HK-2 (cell line): Measurements from ENCODE around the gene ELOVL1.
A peak's percentile ranks its signal among the peaks of the same experiment; 100 is the strongest.

Experiments
- DNase-seq: peaks from one replicate; pipeline ENCODE4 v3.0.0-alpha.2; 2018; ENCODE audit not compliant: unreplicated experiment

ELOVL1 gene

GRCh38 chr1:43354936-43355335, 12.9 kb downstream of the ELOVL1 start:
- no peak for DNase-seq

DNA sequence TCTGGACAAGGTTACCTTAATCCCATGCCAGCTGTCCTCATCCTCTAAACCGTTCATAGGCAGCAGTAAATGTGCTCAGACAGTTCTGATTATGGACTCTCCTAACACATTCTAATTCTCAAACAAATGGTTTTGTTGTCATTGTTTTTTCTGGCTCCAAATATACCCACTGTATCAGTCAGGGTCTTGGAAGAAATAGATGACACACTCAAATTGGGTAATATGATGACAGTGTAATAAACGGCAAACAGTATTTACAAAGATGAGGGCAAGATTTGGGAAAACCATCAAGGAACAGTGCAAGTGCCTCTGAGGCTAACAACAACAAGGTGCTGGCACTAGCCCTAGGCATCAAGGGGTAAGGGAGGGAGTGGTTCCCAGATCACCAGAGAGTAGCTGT, 13.3 kb downstream of the ELOVL1 start:
- DNase-seq, result no peak

GRCh38 chr1:43352881-43353280, 14.9 kb downstream of the ELOVL1 start:
- DNase-seq, result no peak

DNA sequence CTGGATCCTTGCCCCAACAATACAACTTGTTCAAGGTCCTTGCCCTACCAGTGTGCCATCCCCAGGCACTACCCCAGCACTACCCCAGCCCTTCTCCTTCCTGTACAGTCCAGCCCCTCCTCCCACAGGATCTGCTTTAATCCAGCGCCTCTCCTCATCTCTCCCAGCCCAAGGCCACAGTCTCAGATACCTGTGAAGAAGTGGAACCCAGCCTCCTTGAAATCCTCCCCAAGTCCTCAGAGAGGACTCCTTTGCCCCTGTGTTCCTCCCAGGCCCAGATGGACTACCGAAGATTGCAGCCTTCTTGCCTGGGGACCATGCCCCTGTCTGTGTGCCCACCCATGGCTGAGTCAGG, 15.5 kb downstream of the ELOVL1 start:
- DNase-seq, result no peak

GRCh38 chr1:43351421-43352350, 16.1 kb downstream of the ELOVL1 start:
- DNase-seq, result no peak

DNA sequence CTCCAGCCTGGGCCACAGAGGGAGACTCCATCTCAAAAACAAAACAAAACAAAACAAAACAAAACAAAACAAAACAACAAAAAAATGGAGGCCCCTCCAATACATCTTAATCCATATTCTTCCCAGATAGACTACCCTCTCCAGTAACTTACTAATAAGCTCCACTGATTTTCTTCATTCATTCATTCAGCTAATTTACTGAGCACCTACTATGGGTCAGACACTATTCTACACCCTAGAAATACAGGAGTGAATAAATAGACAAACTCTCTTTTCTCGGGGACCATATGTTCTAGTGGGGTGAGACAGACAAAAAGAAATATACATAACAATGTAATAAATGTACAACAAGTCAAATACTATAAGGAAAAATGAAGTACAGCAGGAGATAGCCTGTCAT, 16.8 kb downstream of the ELOVL1 start:
- DNase-seq, result no peak

- DNase-seq, result no peak
These were observed 18.1 kb downstream of the ELOVL1 start for GRCh38 chr1:43349594-43350306.

GRCh38 chr1:43348809-43349593, 18.8 kb downstream of the ELOVL1 start:
- peak; percentile 92 for DNase-seq

DNA sequence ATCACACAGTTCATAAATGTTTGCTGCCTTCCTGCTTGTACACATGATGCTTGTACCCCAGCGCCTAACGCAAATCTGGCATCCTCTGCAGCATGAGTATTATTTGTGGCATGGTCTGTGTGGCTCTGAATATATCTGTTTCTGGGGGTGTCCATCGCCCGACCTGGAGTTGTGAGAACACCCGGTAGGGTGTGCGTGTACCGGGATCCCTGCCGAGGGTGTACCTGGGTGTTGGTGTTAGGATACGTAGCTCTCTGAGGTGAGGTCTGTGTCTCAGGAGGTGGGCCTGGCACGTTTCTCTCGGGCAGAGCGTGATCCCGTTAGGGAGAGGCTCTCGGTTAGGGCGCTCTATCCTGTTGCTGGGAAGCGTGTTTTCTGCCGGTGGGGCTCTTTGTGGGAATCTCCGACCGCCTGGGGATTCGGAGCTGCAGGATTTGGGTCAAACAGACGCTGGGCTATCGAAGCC, 19.4 kb downstream of the ELOVL1 start:
- no peak for DNase-seq

DNA sequence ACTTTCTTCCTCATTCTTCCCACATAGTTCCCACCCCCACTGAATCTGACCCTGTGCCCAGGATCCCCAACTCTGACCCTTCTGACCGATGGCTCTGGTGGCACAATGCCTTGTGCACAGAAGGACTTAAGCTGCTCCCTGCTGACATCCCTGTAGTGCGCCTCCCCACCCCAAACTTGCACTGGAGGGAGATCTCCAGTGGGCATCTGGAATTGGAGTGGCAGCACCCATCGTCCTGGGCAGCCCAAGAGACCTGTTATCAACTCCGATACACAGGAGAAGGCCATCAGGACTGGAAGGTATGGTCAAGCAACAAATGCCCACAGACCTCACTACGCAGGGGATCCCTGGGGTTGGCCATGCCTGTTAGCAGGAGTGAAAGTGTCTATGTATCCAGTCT, 21.2 kb downstream of the ELOVL1 start:
- DNase-seq, result no peak

DNA sequence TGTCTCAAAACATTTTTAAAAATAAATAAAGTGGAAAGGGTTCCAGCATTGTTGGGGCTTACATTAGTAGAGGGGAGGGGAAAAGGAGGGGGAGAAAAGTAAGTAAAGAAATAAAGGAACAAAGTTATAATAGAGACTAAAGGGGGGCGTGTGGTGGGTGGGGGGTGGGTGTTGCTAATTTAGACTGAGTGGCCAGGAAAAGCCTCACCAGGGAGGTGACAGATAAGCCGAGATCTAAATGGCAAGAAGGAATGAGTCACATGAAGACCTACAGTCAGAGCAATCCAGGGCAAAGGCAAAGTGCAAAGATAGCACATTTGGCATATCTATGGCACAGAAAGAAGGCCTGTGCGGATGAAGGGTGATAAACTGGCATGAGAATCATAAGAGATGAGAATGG, 22.7 kb downstream of the ELOVL1 start:
- no peak for DNase-seq

GRCh38 chr1:43344267-43344850, 23.5 kb downstream of the ELOVL1 start:
- no peak for DNase-seq

DNA sequence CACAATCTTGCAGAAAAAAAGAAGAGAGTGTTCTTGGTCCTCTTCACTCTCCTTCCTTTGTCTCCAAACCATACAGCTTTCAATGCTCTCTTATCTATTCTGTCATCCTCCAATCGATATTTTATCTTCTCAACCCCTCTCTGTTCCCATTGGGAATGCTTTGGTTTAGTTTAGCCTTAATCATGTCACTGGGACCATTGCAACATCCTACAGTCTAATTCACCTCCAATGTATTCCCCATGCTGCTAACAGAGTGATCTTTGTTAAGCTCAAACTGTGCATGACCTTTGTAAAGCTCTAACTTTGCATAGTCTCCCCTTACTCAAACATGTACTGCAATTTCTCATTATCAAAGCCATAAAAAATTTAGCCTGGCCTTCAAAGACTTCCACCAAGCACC, 27.3 kb downstream of the ELOVL1 start:
- no peak for DNase-seq

DNA sequence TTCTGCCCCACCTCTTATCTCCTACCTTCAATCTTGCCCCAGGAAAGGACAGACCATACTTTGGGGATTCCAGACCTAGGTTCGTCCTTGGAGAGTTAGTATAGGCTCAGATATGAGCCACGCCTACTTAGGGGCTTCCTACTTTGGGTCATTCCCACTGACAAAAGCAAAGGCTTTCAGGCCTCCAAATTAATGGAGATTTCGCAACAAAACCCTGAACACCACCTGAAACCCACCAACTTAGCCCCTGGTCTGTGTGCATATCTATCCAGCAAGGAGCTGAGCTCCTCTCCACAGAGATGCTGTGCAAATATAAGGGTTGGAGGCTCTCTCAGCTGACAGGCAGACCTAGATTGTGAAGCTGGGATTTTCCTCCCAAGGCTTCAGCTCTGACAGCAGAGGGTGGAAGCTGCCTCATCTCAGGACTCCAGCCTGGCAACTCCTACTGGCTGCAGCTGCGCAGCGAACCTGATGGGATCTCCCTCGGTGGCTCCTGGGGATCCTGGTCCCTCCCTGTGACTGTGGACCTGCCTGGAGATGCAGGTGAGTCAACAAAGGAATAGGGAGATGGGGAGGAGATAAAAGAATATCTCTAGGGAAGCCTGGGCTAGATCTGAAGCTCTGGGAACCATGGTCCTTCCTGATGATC, 28.1 kb downstream of the ELOVL1 start:
- no peak for DNase-seq

- DNase-seq, result no peak
These were observed 29.8 kb downstream of the ELOVL1 start for GRCh38 chr1:43338001-43338400.

- DNase-seq, result no peak
These were observed 30.2 kb downstream of the ELOVL1 start, which contains the start of gene MPL for GRCh38 chr1:43337588-43337987. Gene MPL, plus strand, starts transcription at chr1:43337818. Its CDS starts 31 bp downstream, at chr1:43337849.

DNA sequence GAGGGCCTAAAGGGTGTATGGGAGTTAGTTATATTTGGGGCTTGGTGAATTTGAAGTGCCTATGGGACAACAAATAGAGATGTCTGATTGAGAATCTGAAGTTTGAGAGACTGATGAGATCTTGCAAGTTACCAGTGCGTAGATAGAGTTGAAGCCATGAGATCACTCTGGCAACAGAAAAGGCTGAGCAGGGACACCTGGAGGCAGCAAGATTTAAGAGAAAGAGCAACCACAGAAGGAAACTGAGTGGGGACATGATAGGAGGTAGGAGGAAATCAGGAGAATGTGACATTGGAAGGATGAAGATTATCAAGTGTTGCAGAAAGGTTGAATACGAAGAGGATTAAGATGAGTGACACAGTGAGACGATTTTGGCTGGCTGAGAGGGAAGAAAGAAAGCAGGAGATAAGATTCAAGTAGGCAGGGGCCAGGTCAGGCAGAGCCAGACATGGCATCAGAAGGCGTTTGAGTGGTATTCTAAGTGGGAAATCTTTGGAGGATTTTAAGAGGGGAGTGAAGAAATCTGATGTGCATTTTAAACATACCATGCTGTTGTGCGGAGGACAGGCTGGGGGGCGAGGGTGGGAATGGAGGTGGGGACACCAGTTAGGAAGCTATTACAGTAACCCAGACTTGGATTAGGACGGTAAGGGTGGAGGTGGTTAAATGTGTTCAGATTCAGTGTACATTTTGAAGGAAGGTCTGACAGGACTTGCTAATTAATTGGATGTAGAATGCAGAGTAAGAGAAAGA, 33.2 kb downstream of the ELOVL1 start:
- DNase-seq, result no peak

- no peak for DNase-seq
These were observed 36.1 kb downstream of the ELOVL1 start for GRCh38 chr1:43331688-43332087.

- DNase-seq, result peak; percentile 62
These were observed 37.6 kb downstream of the ELOVL1 start for GRCh38 chr1:43329995-43330751.
